ENCODE data around the gene KCNA10. TPM values are rescaled to one million over a fixed set of nuclear protein-coding genes. Genes with fewer than 3 reads are reported as not detected.
A peak's percentile ranks its signal among the peaks of the same experiment; 100 is the strongest.

Gene KCNA10
- total RNA-seq, 1 experiment from 2014 or later = not detected

DNA sequence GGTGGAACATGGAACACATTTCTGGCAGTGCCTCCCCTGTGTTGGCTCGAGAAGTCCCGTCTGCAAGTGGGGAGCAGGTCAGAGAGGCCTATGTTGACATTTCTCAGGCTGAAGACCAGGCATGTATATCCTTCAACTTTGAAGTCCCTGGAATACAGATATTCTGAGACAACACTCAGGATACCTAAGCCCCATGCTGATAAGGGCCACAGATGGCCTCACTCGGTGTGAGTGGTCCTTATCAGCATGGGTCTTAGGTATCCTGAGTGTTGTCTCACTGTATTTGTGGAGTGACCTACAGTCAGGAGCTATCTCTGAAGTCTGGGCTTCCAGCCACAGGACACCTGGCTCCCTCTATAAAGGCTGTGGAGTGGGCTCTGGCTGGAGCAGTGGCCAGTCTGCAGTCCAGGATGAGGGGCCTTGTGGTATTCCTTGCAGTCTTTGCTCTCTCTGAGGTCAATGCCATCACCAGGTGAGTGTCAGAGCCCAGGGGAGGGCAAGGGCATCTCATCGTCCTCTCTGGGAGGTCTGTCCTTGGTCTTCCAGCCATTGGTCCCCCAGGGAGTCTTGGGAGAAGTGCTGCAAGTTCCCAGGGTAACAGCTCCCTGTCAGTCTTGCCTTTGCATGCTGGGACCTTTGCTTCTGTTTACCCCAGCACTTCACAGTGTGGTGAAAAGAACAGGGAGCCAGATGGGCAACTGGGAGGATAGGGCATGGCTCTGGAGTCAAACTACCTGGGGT, 38.4 kb downstream of the KCNA10 start:
- no peaks in the 10 kb centered on the region for H3K36me3 Mint-ChIP-seq
- H3K9me3 Mint-ChIP-seq = no peaks in the 10 kb centered on the region

DNA sequence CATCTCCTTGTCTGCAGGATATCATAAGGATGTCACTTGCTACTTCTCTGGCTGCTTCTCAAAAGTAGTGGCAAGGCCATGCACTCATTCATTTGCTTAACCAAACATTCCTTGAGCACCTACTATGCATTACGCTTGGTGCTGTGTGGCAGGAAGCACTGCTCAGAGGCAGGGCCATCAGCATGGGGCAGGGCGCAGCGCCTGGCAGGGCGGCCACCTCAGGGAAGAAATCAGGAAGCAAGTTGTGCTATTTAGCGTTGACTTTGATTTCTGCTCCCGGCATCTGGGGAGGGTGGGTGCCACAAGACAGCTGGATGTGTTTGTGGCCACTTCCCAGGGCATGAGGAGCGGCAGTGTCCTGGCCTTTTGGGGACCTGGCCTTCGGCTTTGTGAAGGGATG, 40.1 kb downstream of the KCNA10 start:
- Mint-ChIP-seq H3K27me3 (ENCODE audit: low read depth) (no peaks in the 10 kb centered on the region; the same call in 1 of the 2 replicates), H3K27ac (no peak overlapping the region), H3K4me3 (no peak overlapping the region), H3K4me1 (peaks cover 41% of the 10 kb centered on the region), H3K36me3 (no peaks in the 10 kb centered on the region), H3K9me3 (no peaks in the 10 kb centered on the region)
- DNase-seq (ENCODE audit: low spot score) = no peak
- ATAC-seq = no peak; the same call in 1 of the 2 replicates
- ChIA-PET POLR2A (no interaction called here), CTCF (interaction anchor here (0.9 to 3.1 kb wide), 6 partner anchors 13 to 66 kb away, joined by 3 to 43 read pairs (median 9); no protein-coding TSS in a partner anchor)
- TF ChIP-seq ETV6 (CRISPR knock-in tag; IDR thresholded peaks at IDR 0.05) (no peak), TEAD4 (CRISPR knock-in tag; IDR thresholded peaks at IDR 0.05) (no peak), E2F5 (CRISPR knock-in tag; IDR thresholded peaks at IDR 0.05) (no peak), AR (CRISPR knock-in tag; IDR thresholded peaks at IDR 0.05) (no peak), TP53 (CRISPR knock-in tag; IDR thresholded peaks at IDR 0.05) (no peak), ATF6 (CRISPR knock-in tag; IDR thresholded peaks at IDR 0.05) (no peak), JAZF1 (CRISPR knock-in tag; IDR thresholded peaks at IDR 0.05) (no peak), ESRRA (CRISPR knock-in tag; IDR thresholded peaks at IDR 0.05; ENCODE audit: borderline replicate concordance) (no peak), FOXJ3 (CRISPR knock-in tag; IDR thresholded peaks at IDR 0.05; ENCODE audit: borderline replicate concordance) (no peak), SMAD4 (CRISPR knock-in tag; IDR thresholded peaks at IDR 0.05) (no peak), NFE2L1 (CRISPR knock-in tag; IDR thresholded peaks at IDR 0.05) (no peak)

More for the DNA sequence above, 38.4 kb downstream of the KCNA10 start:
- ChIA-PET CTCF (interaction anchor here (1.0 to 4.0 kb wide), 4 partner anchors 15 to 284 kb away, joined by 6 to 83 read pairs (median 18); no protein-coding TSS in a partner anchor), POLR2A (no interaction called here)
- TF ChIP-seq ZNF263 (CRISPR knock-in tag; IDR thresholded peaks at IDR 0.05; ENCODE audit: low read depth) (no peak), TCF7 (CRISPR knock-in tag; IDR thresholded peaks at IDR 0.05; ENCODE audit: low read depth) (no peak), FOXK1 (CRISPR knock-in tag; IDR thresholded peaks at IDR 0.05) (no peak), PREB (CRISPR knock-in tag; IDR thresholded peaks at IDR 0.05; ENCODE audit: borderline replicate concordance) (no peak), ZNF671 (CRISPR knock-in tag; IDR thresholded peaks at IDR 0.05) (no peak), CTCF (IDR thresholded peaks at IDR 0.05) (no peak), ZSCAN18 (CRISPR knock-in tag; IDR thresholded peaks at IDR 0.05) (no peak), USF2 (CRISPR knock-in tag; IDR thresholded peaks at IDR 0.05) (no peak)
- Mint-ChIP-seq H3K27me3 (ENCODE audit: low read depth) (no peaks in the 10 kb centered on the region; the same call in 1 of the 2 replicates), H3K4me3 (no peak overlapping the region), H3K27ac (0 out of 2 replicates have a peak overlapping the region, but pooled peaks have one; percentile 51), H3K4me1 (peaks cover 41% of the 10 kb centered on the region)
- ATAC-seq (no peak), DNase-seq (ENCODE audit: low spot score) (no peak)

Measured in WTC11 (cell line).